22Rv1 (cell line): Measurements from ENCODE around the gene TMX3.

Experiments used
- CTCF ChIP-seq: fragments of 450-650 bp; IDR thresholded peaks from 2 replicates; pipeline ENCODE4 v1.5.1; 2017; ENCODE audit warnings: mild to moderate bottlenecking
- ZFX ChIP-seq: fragments of 450-650 bp; IDR thresholded peaks from 2 replicates; pipeline ENCODE4 v1.6.1; 2017; ENCODE audit warnings: antibody characterized with exemption, borderline replicate concordance

GRCh38 chr18:68679528-68679927 is 35.4 kb downstream of the TMX3 start:
- TF ChIP-seq CTCF (no peak), ZFX (no peak)
